Measurements from ENCODE around the gene GFER. TPM values are rescaled to one million over a fixed set of nuclear protein-coding genes. Genes with fewer than 3 reads are reported as not detected.

The GFER gene
- total and polyA plus RNA-seq, 9 of the 15 experiments (the other 6 are each of a cell fraction or from before 2014, with no cell fraction given): 4.3 to 53.7 (median 19.8) TPM

DNA sequence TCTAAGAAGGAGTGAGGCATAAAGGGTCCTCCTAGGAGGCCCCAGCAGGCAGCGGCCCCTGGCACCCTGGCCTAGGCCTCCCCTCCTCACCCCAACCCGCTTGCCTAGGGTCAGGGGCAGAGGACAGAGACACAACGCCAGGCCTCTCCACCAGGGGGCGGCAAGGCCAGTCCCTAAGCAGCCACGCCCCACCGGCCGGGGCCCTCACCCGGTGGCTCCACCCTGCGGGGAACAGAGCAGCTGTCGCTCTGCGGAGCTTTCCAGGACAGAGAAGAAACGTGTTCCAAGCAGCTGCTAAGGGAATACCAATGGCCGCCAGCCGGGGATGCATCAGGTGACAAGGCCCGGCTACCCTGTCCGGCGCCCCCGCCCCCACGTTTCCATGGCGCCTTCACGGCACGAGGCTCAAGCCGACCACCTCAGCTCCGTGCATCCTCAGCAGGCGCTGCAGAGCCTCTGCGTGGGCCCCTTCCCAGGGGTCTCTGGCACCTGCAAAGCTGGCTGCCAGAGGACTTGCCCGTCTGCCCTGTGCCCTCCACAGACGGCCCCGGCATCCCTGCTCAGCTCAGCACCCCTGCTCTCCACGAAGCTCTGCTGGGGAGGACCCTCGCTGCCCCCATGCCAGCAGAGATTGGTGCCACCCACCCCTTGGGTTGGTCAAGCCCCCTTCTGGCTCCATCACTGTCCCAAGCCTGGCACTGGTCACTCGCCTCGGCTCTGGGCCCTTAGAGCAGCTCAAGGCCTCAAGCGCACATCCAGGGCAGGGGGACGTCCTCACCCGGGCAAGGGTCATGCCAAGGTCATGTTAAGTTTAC is 20.0 kb downstream of the GFER start (continued):
- TF ChIP-seq, protein P1, sequence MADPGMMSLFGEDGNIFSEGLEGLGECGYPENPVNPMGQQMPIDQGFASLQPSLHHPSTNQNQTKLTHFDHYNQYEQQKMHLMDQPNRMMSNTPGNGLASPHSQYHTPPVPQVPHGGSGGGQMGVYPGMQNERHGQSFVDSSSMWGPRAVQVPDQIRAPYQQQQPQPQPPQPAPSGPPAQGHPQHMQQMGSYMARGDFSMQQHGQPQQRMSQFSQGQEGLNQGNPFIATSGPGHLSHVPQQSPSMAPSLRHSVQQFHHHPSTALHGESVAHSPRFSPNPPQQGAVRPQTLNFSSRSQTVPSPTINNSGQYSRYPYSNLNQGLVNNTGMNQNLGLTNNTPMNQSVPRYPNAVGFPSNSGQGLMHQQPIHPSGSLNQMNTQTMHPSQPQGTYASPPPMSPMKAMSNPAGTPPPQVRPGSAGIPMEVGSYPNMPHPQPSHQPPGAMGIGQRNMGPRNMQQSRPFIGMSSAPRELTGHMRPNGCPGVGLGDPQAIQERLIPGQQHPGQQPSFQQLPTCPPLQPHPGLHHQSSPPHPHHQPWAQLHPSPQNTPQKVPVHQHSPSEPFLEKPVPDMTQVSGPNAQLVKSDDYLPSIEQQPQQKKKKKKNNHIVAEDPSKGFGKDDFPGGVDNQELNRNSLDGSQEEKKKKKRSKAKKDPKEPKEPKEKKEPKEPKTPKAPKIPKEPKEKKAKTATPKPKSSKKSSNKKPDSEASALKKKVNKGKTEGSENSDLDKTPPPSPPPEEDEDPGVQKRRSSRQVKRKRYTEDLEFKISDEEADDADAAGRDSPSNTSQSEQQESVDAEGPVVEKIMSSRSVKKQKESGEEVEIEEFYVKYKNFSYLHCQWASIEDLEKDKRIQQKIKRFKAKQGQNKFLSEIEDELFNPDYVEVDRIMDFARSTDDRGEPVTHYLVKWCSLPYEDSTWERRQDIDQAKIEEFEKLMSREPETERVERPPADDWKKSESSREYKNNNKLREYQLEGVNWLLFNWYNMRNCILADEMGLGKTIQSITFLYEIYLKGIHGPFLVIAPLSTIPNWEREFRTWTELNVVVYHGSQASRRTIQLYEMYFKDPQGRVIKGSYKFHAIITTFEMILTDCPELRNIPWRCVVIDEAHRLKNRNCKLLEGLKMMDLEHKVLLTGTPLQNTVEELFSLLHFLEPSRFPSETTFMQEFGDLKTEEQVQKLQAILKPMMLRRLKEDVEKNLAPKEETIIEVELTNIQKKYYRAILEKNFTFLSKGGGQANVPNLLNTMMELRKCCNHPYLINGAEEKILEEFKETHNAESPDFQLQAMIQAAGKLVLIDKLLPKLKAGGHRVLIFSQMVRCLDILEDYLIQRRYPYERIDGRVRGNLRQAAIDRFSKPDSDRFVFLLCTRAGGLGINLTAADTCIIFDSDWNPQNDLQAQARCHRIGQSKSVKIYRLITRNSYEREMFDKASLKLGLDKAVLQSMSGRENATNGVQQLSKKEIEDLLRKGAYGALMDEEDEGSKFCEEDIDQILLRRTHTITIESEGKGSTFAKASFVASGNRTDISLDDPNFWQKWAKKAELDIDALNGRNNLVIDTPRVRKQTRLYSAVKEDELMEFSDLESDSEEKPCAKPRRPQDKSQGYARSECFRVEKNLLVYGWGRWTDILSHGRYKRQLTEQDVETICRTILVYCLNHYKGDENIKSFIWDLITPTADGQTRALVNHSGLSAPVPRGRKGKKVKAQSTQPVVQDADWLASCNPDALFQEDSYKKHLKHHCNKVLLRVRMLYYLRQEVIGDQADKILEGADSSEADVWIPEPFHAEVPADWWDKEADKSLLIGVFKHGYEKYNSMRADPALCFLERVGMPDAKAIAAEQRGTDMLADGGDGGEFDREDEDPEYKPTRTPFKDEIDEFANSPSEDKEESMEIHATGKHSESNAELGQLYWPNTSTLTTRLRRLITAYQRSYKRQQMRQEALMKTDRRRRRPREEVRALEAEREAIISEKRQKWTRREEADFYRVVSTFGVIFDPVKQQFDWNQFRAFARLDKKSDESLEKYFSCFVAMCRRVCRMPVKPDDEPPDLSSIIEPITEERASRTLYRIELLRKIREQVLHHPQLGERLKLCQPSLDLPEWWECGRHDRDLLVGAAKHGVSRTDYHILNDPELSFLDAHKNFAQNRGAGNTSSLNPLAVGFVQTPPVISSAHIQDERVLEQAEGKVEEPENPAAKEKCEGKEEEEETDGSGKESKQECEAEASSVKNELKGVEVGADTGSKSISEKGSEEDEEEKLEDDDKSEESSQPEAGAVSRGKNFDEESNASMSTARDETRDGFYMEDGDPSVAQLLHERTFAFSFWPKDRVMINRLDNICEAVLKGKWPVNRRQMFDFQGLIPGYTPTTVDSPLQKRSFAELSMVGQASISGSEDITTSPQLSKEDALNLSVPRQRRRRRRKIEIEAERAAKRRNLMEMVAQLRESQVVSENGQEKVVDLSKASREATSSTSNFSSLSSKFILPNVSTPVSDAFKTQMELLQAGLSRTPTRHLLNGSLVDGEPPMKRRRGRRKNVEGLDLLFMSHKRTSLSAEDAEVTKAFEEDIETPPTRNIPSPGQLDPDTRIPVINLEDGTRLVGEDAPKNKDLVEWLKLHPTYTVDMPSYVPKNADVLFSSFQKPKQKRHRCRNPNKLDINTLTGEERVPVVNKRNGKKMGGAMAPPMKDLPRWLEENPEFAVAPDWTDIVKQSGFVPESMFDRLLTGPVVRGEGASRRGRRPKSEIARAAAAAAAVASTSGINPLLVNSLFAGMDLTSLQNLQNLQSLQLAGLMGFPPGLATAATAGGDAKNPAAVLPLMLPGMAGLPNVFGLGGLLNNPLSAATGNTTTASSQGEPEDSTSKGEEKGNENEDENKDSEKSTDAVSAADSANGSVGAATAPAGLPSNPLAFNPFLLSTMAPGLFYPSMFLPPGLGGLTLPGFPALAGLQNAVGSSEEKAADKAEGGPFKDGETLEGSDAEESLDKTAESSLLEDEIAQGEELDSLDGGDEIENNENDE (IDR thresholded peaks at IDR 0.05; ENCODE audit: low read depth, low read length): no peak
- no peak for TF ChIP-seq NR2F6 (CRISPR knock-in tag; IDR thresholded peaks at IDR 0.05)
- peak; percentile 64 for TF ChIP-seq L3MBTL2 (IDR thresholded peaks at IDR 0.05)
- TF ChIP-seq POLR2G (IDR thresholded peaks at IDR 0.05; ENCODE audit: low read depth, low read length): peak; percentile 67
- peak; percentile 40 for TF ChIP-seq TBP (optimal IDR thresholded peaks at IDR 0.05; ENCODE audit: low read depth, low read length)
- TF ChIP-seq GATA2 (CRISPR knock-in tag; IDR thresholded peaks at IDR 0.05): no peak
- no peak for TF ChIP-seq LEF1 (IDR thresholded peaks at IDR 0.05)
- TF ChIP-seq, protein P2, sequence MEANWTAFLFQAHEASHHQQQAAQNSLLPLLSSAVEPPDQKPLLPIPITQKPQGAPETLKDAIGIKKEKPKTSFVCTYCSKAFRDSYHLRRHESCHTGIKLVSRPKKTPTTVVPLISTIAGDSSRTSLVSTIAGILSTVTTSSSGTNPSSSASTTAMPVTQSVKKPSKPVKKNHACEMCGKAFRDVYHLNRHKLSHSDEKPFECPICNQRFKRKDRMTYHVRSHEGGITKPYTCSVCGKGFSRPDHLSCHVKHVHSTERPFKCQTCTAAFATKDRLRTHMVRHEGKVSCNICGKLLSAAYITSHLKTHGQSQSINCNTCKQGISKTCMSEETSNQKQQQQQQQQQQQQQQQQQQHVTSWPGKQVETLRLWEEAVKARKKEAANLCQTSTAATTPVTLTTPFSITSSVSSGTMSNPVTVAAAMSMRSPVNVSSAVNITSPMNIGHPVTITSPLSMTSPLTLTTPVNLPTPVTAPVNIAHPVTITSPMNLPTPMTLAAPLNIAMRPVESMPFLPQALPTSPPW (CRISPR knock-in tag; IDR thresholded peaks at IDR 0.05): peak; percentile 47; the same call in 1 of the 2 replicates
- TF ChIP-seq ZNF133 (CRISPR knock-in tag; IDR thresholded peaks at IDR 0.05): no peak
- no peak for TF ChIP-seq FOXJ3 (CRISPR knock-in tag; IDR thresholded peaks at IDR 0.05)
- TF ChIP-seq THRAP3 (IDR thresholded peaks at IDR 0.05; ENCODE audit: borderline replicate concordance): no peak
- TF ChIP-seq, protein P3, sequence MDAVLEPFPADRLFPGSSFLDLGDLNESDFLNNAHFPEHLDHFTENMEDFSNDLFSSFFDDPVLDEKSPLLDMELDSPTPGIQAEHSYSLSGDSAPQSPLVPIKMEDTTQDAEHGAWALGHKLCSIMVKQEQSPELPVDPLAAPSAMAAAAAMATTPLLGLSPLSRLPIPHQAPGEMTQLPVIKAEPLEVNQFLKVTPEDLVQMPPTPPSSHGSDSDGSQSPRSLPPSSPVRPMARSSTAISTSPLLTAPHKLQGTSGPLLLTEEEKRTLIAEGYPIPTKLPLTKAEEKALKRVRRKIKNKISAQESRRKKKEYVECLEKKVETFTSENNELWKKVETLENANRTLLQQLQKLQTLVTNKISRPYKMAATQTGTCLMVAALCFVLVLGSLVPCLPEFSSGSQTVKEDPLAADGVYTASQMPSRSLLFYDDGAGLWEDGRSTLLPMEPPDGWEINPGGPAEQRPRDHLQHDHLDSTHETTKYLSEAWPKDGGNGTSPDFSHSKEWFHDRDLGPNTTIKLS (IDR thresholded peaks at IDR 0.05; ENCODE audit: borderline replicate concordance, low read depth): 0 out of 2 replicates have a peak, but pooled peaks have one; percentile 52
- TF ChIP-seq MIER1 (IDR thresholded peaks at IDR 0.05; ENCODE audit: low read depth): no peak
- no peak for TF ChIP-seq ZEB2 (IDR thresholded peaks at IDR 0.05)
